ENCODE measurements around the gene PANX2.

Gene PANX2

GRCh38 chr22:50125029-50125428 lies 45.5 kb upstream of the PANX2 start:
- TF ChIP-seq, protein P1, sequence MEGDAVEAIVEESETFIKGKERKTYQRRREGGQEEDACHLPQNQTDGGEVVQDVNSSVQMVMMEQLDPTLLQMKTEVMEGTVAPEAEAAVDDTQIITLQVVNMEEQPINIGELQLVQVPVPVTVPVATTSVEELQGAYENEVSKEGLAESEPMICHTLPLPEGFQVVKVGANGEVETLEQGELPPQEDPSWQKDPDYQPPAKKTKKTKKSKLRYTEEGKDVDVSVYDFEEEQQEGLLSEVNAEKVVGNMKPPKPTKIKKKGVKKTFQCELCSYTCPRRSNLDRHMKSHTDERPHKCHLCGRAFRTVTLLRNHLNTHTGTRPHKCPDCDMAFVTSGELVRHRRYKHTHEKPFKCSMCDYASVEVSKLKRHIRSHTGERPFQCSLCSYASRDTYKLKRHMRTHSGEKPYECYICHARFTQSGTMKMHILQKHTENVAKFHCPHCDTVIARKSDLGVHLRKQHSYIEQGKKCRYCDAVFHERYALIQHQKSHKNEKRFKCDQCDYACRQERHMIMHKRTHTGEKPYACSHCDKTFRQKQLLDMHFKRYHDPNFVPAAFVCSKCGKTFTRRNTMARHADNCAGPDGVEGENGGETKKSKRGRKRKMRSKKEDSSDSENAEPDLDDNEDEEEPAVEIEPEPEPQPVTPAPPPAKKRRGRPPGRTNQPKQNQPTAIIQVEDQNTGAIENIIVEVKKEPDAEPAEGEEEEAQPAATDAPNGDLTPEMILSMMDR (IDR thresholded peaks at IDR 0.05; ENCODE audit: low read length): no peak
- TF ChIP-seq EZH2 (IDR thresholded peaks at IDR 0.05; ENCODE audit: borderline replicate concordance, low read length): no peak
- Histone ChIP-seq H3K9ac (ENCODE audit: low read length) (no peak overlapping the region), H4K20me1 (ENCODE audit: insufficient read depth, low read length) (no peaks in the 10 kb centered on the region), H3K36me3 (ENCODE audit: insufficient read depth, low read length) (no peaks in the 10 kb centered on the region), H3K4me3 (ENCODE audit: low read depth, low read length, poor library complexity, severe bottlenecking) (no peak overlapping the region), H3K9me2 (ENCODE audit: low read depth, low read length) (no peaks in the 10 kb centered on the region), H3K9me3 (ENCODE audit: low read length) (no peaks in the 10 kb centered on the region; the same call in 1 of the 2 replicates), H3F3A (ENCODE audit: insufficient read depth, low read length) (no peaks in the 10 kb centered on the region), H3K27ac (ENCODE audit: low read depth, low read length, poor library complexity, severe bottlenecking) (no peak overlapping the region), H3K79me2 (ENCODE audit: insufficient read depth, low read length) (no peaks in the 10 kb centered on the region), H3K27me3 (ENCODE audit: insufficient read depth, low read length) (no peaks in the 10 kb centered on the region), H2AFZ (ENCODE audit: low read length) (no peak overlapping the region), H3K4me2 (ENCODE audit: low read length) (no peak overlapping the region), H3K4me1 (ENCODE audit: insufficient read depth, low read length, severe bottlenecking) (peaks cover 12% of the 10 kb centered on the region)

- H3K4me3 ChIP-seq (ENCODE audit: low read depth, low read length, poor library complexity, severe bottlenecking): no peak overlapping the region
- no peaks in the 10 kb centered on the region for H3K9me2 ChIP-seq (ENCODE audit: low read depth, low read length)
- no peaks in the 10 kb centered on the region for H3F3A ChIP-seq (ENCODE audit: insufficient read depth, low read length)
- peaks cover 17% of the 10 kb centered on the region for H3K4me1 ChIP-seq (ENCODE audit: insufficient read depth, low read length, severe bottlenecking)
- no peaks in the 10 kb centered on the region for H3K79me2 ChIP-seq (ENCODE audit: insufficient read depth, low read length)
- no peak overlapping the region for H3K9ac ChIP-seq (ENCODE audit: low read length)
- peak overlapping the region; percentile 24; the same call in 1 of the 2 replicates for H3K4me2 ChIP-seq (ENCODE audit: low read length)
- no peaks in the 10 kb centered on the region; the same call in 1 of the 2 replicates for H3K36me3 ChIP-seq (ENCODE audit: insufficient read depth, low read length)
- H3K27ac ChIP-seq (ENCODE audit: low read depth, low read length, poor library complexity, severe bottlenecking): peak overlapping the region; percentile 58
- H3K27me3 ChIP-seq (ENCODE audit: insufficient read depth, low read length): no peaks in the 10 kb centered on the region
- H3K9me3 ChIP-seq (ENCODE audit: low read length): no peaks in the 10 kb centered on the region
- TF ChIP-seq, protein P1 (IDR thresholded peaks at IDR 0.05; ENCODE audit: low read length): no peak
- TF ChIP-seq EZH2 (IDR thresholded peaks at IDR 0.05; ENCODE audit: borderline replicate concordance, low read length): no peak
- no peaks in the 10 kb centered on the region for H4K20me1 ChIP-seq (ENCODE audit: insufficient read depth, low read length)
- H2AFZ ChIP-seq (ENCODE audit: low read length): no peak overlapping the region
Measured at GRCh38 chr22:50129121-50129736, 41.3 kb upstream of the PANX2 start.

- H3K9ac ChIP-seq (ENCODE audit: low read length): no peak overlapping the region
- H3K36me3 ChIP-seq (ENCODE audit: insufficient read depth, low read length): no peaks in the 10 kb centered on the region; the same call in 1 of the 2 replicates
- H3K79me2 ChIP-seq (ENCODE audit: insufficient read depth, low read length): no peaks in the 10 kb centered on the region
- no peaks in the 10 kb centered on the region for H3F3A ChIP-seq (ENCODE audit: insufficient read depth, low read length)
- no peak overlapping the region for H3K27ac ChIP-seq (ENCODE audit: low read depth, low read length, poor library complexity, severe bottlenecking)
- H3K27me3 ChIP-seq (ENCODE audit: insufficient read depth, low read length): no peaks in the 10 kb centered on the region
- TF ChIP-seq, protein P1 (IDR thresholded peaks at IDR 0.05; ENCODE audit: low read length): no peak
- TF ChIP-seq EZH2 (IDR thresholded peaks at IDR 0.05; ENCODE audit: borderline replicate concordance, low read length): no peak
- H2AFZ ChIP-seq (ENCODE audit: low read length): no peak overlapping the region
- no peak overlapping the region for H3K4me2 ChIP-seq (ENCODE audit: low read length)
- H3K9me2 ChIP-seq (ENCODE audit: low read depth, low read length): no peaks in the 10 kb centered on the region
- no peak overlapping the region for H3K4me3 ChIP-seq (ENCODE audit: low read depth, low read length, poor library complexity, severe bottlenecking)
- peaks cover 17% of the 10 kb centered on the region for H3K4me1 ChIP-seq (ENCODE audit: insufficient read depth, low read length, severe bottlenecking)
- no peaks in the 10 kb centered on the region for H3K9me3 ChIP-seq (ENCODE audit: low read length)
- no peaks in the 10 kb centered on the region for H4K20me1 ChIP-seq (ENCODE audit: insufficient read depth, low read length)
Measured at GRCh38 chr22:50131894-50132293, 38.6 kb upstream of the PANX2 start.

Measured in OCI-LY1 (cell line).